Cardiac muscle cell (in vitro differentiated cells and primary cell): ENCODE data around the gene C12orf54. TPM values are rescaled to one million over a fixed set of nuclear protein-coding genes. Genes with fewer than 3 reads are reported as not detected.
"Not testable (repeated sequence)": the region's sequence is repeated elsewhere in the genome, so short reads cannot be mapped to it uniquely, and the experiment has no call there.

ENCODE experiments used
- DNase-seq, 2 donors: peaks; one replicate each; pipeline versions ENCODE4 v3.0.0 to v3.0.0-alpha.2; 2010 to 2017; ENCODE audit warnings: low read depth in 1 of 2, low spot score in 1 of 2
- H3K27ac ChIP-seq: fragments of 200-600 bp; sonication (generic); 2 replicates; pipeline ENCODE4 v1.5.1; 2016
- H3K27me3 ChIP-seq: fragments of 200-600 bp; sonication (generic); 2 replicates; pipeline ENCODE4 v1.6.0; 2016; ENCODE audit warnings: control low read depth
- H3K36me3 ChIP-seq: fragments of 200-600 bp; sonication (generic); 2 replicates; pipeline ENCODE4 v1.5.1; 2016; ENCODE audit warnings: control low read depth
- H3K4me1 ChIP-seq: fragments of 200-600 bp; sonication (generic); 2 replicates; pipeline ENCODE4 v1.8.1; 2017; ENCODE audit warnings: low read depth, mild to moderate bottlenecking, mixed run types
- H3K4me3 ChIP-seq: fragments of 200-600 bp; sonication (generic); 2 replicates; pipeline ENCODE4 v1.5.1; 2016; ENCODE audit warnings: mild to moderate bottlenecking
- H3K9me3 ChIP-seq: fragments of 200-600 bp; sonication (generic); 2 replicates; pipeline ENCODE4 v1.5.1; 2017; ENCODE audit warnings: low read depth, mild to moderate bottlenecking, control low read depth
- polyA plus RNA-seq: library from polyadenylated mRNA; unstranded; fragments of >200 nt; fragmentation: Nextera tagmentation; extraction: Ambion mirVana; gene quantifications from 2 replicates; pipeline ENCODE4 v1.2.1, GENCODE V29; 2016
- total RNA-seq: library from RNA; depleted of rRNA; stranded (reverse); fragments of >200 nt; gene quantifications from 2 replicates; pipeline ENCODE4 v1.2.3, GENCODE V29; 2016
- TF ChIP-seq, protein P1 (sequence below): IDR thresholded peaks from 2 replicates; pipeline ENCODE4 v1.5.1; 2012; ENCODE audit warnings: low read depth, mild to moderate bottlenecking, low read length

The C12orf54 gene
- total and polyA plus RNA-seq, 2 experiments from 2014 or later: not detected

DNA sequence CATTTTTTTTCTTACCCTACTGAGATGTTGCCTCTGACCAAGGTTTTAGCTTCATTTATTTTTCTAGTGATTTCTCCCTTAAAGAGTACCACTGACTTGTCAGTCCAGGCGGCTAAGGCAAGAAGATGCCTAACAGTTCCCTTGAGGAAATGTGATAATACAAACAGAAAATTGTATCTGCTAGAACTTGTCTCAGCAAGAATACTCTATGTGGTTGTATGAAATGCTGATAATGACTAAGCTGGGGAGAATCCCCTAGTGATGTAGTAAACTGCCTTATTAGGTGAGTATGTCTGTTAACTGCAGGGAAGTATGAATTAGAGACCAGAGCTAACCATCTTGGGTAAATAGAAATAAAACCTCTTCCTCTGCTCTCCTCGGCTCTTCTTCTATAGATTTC lies 6.7 kb downstream of the C12orf54 start:
- Histone ChIP-seq H3K27ac (no peak overlapping the region), H3K27me3 (no peaks in the 10 kb centered on the region), H3K4me3 (no peak overlapping the region), H3K4me1 (no peaks in the 10 kb centered on the region), H3K36me3 (no peaks in the 10 kb centered on the region), H3K9me3 (no peaks in the 10 kb centered on the region)
- DNase-seq: peak in 1 of 2 donors; percentile 1
- TF ChIP-seq, protein P1, sequence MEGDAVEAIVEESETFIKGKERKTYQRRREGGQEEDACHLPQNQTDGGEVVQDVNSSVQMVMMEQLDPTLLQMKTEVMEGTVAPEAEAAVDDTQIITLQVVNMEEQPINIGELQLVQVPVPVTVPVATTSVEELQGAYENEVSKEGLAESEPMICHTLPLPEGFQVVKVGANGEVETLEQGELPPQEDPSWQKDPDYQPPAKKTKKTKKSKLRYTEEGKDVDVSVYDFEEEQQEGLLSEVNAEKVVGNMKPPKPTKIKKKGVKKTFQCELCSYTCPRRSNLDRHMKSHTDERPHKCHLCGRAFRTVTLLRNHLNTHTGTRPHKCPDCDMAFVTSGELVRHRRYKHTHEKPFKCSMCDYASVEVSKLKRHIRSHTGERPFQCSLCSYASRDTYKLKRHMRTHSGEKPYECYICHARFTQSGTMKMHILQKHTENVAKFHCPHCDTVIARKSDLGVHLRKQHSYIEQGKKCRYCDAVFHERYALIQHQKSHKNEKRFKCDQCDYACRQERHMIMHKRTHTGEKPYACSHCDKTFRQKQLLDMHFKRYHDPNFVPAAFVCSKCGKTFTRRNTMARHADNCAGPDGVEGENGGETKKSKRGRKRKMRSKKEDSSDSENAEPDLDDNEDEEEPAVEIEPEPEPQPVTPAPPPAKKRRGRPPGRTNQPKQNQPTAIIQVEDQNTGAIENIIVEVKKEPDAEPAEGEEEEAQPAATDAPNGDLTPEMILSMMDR: no peak

DNA sequence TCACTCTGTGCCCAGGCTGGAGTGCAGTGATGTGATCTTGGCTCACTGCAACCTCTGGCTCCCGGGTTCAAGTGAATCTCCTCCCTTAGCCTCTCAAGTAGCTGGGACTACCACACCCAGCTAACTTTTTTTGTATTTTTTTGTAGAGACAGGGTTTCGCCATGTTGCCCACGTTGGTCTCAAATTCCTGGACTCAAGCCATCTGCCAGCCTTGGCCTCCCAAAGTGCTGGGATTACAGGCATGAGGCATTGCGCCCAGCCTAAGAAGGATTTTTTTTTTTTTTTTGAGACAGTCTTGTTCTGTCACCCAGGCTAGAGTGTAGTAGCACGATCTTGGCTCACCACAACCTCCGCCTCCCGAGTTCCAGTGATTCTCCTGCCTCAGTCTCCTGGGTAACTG lies 7.2 kb downstream of the C12orf54 start:
- H3K27me3 ChIP-seq, DNase-seq, H3K27ac ChIP-seq, H3K4me1 ChIP-seq, H3K9me3 ChIP-seq, H3K4me3 ChIP-seq, H3K36me3 ChIP-seq: not testable (repeated sequence)

DNA sequence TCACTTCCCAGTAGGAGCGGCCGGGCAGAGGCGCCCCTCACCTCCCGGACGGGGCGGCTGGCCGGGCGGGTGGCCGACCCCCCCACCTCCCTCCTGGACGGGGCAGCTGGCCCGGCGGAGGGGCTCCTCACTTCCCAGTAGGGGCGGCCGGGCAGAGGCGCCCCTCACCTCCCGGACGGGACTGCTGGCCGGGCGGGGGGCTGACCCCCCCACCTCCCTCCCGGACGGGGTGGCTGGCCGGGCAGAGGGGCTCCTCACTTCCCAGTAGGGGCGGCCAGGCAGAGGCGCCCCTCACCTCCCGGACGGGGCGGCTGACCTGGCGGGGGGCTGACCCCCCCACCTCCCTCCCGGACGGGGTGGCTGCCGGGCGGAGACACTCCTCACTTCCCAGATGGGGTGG lies 18.0 kb downstream of the C12orf54 start:
- not testable (repeated sequence) for H3K36me3 ChIP-seq, H3K4me1 ChIP-seq, H3K4me3 ChIP-seq, H3K27ac ChIP-seq, DNase-seq, H3K9me3 ChIP-seq, H3K27me3 ChIP-seq

DNA sequence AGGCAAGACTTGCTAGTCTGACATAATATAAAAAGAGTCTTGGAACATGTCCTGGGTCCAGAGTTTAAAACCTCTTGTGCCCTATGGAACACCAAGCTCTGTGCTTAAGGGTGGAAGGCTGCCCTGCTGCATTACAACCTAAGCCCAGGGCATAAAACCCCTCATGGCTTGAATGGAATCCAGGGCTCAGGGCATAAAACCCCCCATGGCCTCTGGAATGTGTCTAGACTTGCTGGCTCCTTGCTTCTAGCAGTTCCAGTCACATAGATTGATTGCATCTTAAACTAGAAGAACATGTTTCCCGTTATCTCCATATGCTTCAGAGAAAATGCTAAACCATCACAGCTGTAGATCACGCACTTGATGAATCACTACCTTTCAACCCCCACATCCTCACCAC lies 24.5 kb downstream of the C12orf54 start:
- H3K27me3 ChIP-seq, H3K4me1 ChIP-seq, H3K27ac ChIP-seq, H3K4me3 ChIP-seq, DNase-seq, H3K36me3 ChIP-seq, H3K9me3 ChIP-seq: not testable (repeated sequence)

DNA sequence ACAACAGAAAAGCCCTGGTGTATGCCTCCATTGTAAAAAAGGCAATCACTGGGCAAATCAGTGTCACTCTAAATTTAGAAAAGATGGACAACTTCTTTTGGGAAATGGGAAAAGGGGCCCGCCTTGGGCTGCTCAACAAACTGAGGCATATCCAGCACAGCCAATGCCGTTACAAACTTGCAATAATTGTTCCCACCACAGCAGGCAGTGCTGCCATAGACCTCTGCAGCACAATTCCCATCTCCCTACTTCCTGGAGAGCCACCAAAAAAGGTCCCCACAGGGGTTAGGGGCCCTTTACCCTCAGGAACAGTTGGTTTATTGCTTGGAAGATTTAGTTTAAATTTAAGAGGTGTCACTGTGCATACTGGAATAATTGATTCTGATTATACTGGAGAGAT lies 26.7 kb downstream of the C12orf54 start:
- TF ChIP-seq, protein P1: no peak
- Histone ChIP-seq H3K4me3 (no peak overlapping the region), H3K36me3 (no peaks in the 10 kb centered on the region), H3K9me3 (no peaks in the 10 kb centered on the region), H3K4me1 (no peaks in the 10 kb centered on the region), H3K27ac (no peak overlapping the region), H3K27me3 (no peaks in the 10 kb centered on the region)
- DNase-seq: no peak

DNA sequence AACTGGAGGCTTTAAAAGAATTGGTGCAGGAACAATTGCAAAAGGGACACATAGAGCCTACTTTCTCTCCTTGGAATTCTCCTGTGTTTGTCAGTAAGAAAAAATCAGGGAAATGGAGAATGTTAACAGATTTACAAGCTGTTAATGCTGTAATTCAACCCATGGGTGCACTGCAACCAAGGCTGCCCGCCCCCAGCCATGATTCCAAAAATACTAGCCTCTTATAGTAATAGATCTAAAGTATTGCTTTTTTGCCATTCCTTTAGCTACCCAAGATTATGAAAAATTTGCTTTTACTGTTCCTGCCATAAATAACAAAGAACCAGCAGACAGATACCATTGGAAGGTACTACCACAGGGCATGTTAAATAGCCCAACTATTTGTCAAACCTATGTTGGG lies 27.8 kb downstream of the C12orf54 start:
- Histone ChIP-seq H3K9me3 (no peaks in the 10 kb centered on the region), H3K4me1 (no peaks in the 10 kb centered on the region), H3K27ac (no peak overlapping the region), H3K27me3 (no peaks in the 10 kb centered on the region), H3K36me3 (no peaks in the 10 kb centered on the region), H3K4me3 (no peak overlapping the region)
- TF ChIP-seq, protein P1: no peak
- no peak for DNase-seq

DNA sequence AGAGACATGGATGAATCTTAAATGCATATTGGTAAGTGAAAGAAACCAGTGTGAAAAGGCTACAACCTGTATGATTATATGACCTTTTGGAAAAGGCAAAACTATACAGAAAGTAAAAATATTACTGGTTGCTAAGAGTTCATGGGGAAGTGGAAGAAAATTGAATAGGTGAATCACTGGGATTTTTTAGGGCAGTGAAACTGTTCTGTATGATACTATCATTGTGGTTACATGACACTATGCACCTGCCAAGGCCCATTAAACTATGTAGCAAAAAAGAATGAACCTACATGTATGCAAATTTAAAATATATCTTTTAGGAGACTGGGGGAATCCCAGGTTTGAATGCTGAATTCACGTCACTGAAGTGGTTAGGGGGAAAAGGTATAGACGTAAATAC lies 30.6 kb downstream of the C12orf54 start:
- Histone ChIP-seq H3K9me3 (no peaks in the 10 kb centered on the region), H3K4me3 (no peak overlapping the region), H3K27me3 (no peaks in the 10 kb centered on the region), H3K27ac (no peak overlapping the region), H3K4me1 (no peaks in the 10 kb centered on the region), H3K36me3 (no peaks in the 10 kb centered on the region)
- DNase-seq: no peak
- TF ChIP-seq, protein P1: no peak
